Hepatocyte (in vitro differentiated cells): ENCODE results near the gene INCENP. TPM values are rescaled to one million over a fixed set of nuclear protein-coding genes. Genes with fewer than 3 reads are reported as not detected.

Source experiments
- DNase-seq: peaks from one replicate; pipeline ENCODE4 v3.0.0-alpha.2; 2016; ENCODE audit warnings: low spot score
- H2AFZ ChIP-seq: fragments of 200-600 bp; sonication (generic); 2 replicates; pipeline ENCODE4 v1.6.0; 2016; ENCODE audit warnings: antibody characterized with exemption, mild to moderate bottlenecking
- H3K27ac ChIP-seq: fragments of 200-600 bp; sonication (generic); 2 replicates; pipeline ENCODE4 v1.5.1; 2016; ENCODE audit warnings: mild to moderate bottlenecking
- H3K27me3 ChIP-seq: fragments of 200-600 bp; sonication (generic); 2 replicates; pipeline ENCODE4 v1.6.1; 2016
- H3K36me3 ChIP-seq: fragments of 200-600 bp; sonication (generic); replicated peaks from 2 replicates; pipeline ENCODE4 v1.5.1; 2016; ENCODE audit warnings: low read depth; ENCODE audit not compliant: insufficient read depth
- H3K4me1 ChIP-seq: fragments of 200-600 bp; sonication (generic); 2 replicates; pipeline ENCODE4 v1.5.1; 2016; ENCODE audit warnings: mild to moderate bottlenecking, moderate library complexity; ENCODE audit not compliant: insufficient read depth
- H3K4me2 ChIP-seq: fragments of 200-600 bp; sonication (generic); 2 replicates; pipeline ENCODE4 v1.6.0; 2016
- H3K4me3 ChIP-seq: fragments of 200-600 bp; sonication (generic); 2 replicates; pipeline ENCODE4 v1.5.1; 2016; ENCODE audit warnings: mild to moderate bottlenecking
- H3K79me2 ChIP-seq: fragments of 200-600 bp; sonication (generic); 2 replicates; pipeline ENCODE4 v1.6.0; 2017; ENCODE audit warnings: mild to moderate bottlenecking
- H3K9me2 ChIP-seq: fragments of 200-600 bp; sonication (generic); replicated peaks from 2 replicates; pipeline ENCODE4 v1.6.0; 2017; ENCODE audit warnings: mild to moderate bottlenecking; ENCODE audit not compliant: insufficient read depth
- H3K9me3 ChIP-seq: fragments of 200-600 bp; sonication (generic); 2 replicates; pipeline ENCODE4 v1.5.1; 2016; ENCODE audit warnings: low read depth, mild to moderate bottlenecking
- H4K20me1 ChIP-seq: fragments of 200-600 bp; sonication (generic); 2 replicates; pipeline ENCODE4 v1.6.0; 2016; ENCODE audit warnings: mild to moderate bottlenecking; ENCODE audit not compliant: insufficient read depth, poor library complexity, severe bottlenecking
- EZH2 ChIP-seq: fragments of 200-600 bp; sonication (generic); IDR thresholded peaks from 2 replicates; pipeline ENCODE4 v1.6.1; 2016; ENCODE audit warnings: antibody characterized with exemption, mild to moderate bottlenecking, borderline replicate concordance
- EZH2phosphoT487 ChIP-seq: fragments of 200-600 bp; sonication (generic); IDR thresholded peaks from one replicate; pipeline ENCODE4 v1.6.1; 2018; ENCODE audit warnings: antibody characterized with exemption, mild to moderate bottlenecking, low read depth, moderate library complexity; ENCODE audit not compliant: unreplicated experiment, severe bottlenecking
- WGBS: methylation state at CpG from one replicate; pipeline ENCODE4 v1.1.6; 2016; ENCODE audit warnings: low lambda C conversion rate; ENCODE audit errors: missing lambda C conversion rate; 5-methylcytosine and 5-hydroxymethylcytosine counted together
- polyA plus RNA-seq: library from polyadenylated mRNA; unstranded; fragments of >200 nt; fragmentation: Nextera tagmentation; extraction: Ambion mirVana; gene quantifications from 2 replicates; pipeline ENCODE4 v1.2.1, GENCODE V29; 2016
- total RNA-seq: library from RNA; depleted of rRNA; stranded (reverse); fragments of >200 nt; gene quantifications from 2 replicates; pipeline ENCODE4 v1.2.3, GENCODE V29; 2014
- TF ChIP-seq, protein P1 (sequence below): fragments of 200-600 bp; sonication (generic); IDR thresholded peaks from 2 replicates; pipeline ENCODE4 v1.5.1; 2016; ENCODE audit warnings: antibody characterized with exemption, mild to moderate bottlenecking; ENCODE audit not compliant: poor library complexity

Gene INCENP
- total and polyA plus RNA-seq, 2 experiments from 2014 or later = 2.2 to 12.8 TPM

DNA sequence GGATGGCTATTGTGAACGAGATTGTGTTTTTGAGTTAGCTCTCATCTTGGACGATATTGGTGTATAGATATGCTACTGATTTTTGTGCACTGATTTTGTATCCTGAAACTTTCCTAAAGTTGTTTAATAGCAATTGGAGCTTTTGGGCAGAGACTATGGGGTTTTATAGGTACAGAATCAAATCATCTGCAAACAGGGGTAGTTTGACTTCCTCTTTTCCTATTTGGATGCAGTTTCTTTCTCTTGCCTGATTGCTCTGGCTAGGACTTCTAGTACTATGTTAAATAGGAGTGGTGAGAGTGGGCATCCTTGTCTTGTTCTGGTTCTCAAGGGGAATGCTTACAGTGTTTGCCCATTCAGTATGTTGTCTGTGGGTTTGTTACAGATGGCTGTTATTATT is 57.3 kb downstream of the INCENP start:
- Histone ChIP-seq H3K9me2 (no peaks in the 10 kb centered on the region), H3K4me1 (no peaks in the 10 kb centered on the region), H3K79me2 (no peaks in the 10 kb centered on the region), H3K4me2 (no peak overlapping the region), H3K36me3 (no peaks in the 10 kb centered on the region), H2AFZ (no peak overlapping the region), H4K20me1 (no peaks in the 10 kb centered on the region), H3K4me3 (no peak overlapping the region), H3K9me3 (no peaks in the 10 kb centered on the region), H3K27ac (no peak overlapping the region), H3K27me3 (no peaks in the 10 kb centered on the region)
- no peak for DNase-seq
- 90% methylated on average over 2 of the region's 2 CpGs for WGBS
- TF ChIP-seq, protein P1, sequence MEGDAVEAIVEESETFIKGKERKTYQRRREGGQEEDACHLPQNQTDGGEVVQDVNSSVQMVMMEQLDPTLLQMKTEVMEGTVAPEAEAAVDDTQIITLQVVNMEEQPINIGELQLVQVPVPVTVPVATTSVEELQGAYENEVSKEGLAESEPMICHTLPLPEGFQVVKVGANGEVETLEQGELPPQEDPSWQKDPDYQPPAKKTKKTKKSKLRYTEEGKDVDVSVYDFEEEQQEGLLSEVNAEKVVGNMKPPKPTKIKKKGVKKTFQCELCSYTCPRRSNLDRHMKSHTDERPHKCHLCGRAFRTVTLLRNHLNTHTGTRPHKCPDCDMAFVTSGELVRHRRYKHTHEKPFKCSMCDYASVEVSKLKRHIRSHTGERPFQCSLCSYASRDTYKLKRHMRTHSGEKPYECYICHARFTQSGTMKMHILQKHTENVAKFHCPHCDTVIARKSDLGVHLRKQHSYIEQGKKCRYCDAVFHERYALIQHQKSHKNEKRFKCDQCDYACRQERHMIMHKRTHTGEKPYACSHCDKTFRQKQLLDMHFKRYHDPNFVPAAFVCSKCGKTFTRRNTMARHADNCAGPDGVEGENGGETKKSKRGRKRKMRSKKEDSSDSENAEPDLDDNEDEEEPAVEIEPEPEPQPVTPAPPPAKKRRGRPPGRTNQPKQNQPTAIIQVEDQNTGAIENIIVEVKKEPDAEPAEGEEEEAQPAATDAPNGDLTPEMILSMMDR = no peak
- TF ChIP-seq EZH2phosphoT487 (no peak), EZH2 (no peak)

DNA sequence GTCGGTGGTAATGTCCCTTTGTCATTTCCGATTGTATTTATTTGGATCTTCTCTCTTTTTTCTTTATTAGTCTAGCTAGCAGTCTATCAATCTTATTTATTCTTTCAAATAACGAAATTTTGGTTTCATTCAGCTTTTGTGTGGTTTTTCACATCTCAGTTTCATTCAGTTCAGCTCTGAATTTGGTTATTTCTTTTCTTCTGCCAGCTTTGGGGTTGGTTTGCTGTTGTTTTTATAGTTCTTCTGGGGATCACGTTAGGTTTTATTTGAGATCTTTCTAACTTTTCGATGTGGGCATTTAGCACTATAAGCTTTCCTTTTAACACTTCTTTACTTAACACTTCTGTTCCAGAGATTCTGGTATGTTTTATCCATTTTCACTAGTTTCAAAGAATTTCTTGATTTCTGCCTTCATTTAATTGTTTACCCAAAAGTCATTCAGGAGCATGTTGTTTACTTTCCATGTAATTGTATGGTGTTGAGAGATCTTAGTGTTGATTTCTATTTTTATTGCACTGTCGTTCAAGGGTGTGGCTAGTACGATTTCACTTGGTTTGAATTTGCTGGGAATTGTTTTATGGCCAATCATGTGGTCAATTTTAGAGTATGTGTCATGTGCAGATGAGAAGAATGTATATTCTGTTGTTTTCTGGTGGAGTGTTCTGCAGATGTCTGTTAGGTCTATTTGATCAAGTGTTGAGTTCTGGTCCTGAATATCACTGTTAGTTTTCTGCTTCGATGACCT is 58.5 kb downstream of the INCENP start:
- Histone ChIP-seq H3K79me2 (no peaks in the 10 kb centered on the region), H3K27ac (no peak overlapping the region), H3K4me1 (no peaks in the 10 kb centered on the region), H3K9me3 (no peaks in the 10 kb centered on the region), H3K36me3 (no peaks in the 10 kb centered on the region), H3K4me2 (no peak overlapping the region), H3K9me2 (no peaks in the 10 kb centered on the region), H4K20me1 (no peaks in the 10 kb centered on the region), H3K4me3 (no peak overlapping the region), H2AFZ (no peak overlapping the region), H3K27me3 (no peaks in the 10 kb centered on the region)
- TF ChIP-seq EZH2phosphoT487 (no peak), EZH2 (no peak)
- TF ChIP-seq, protein P1 = no peak
- no peak for DNase-seq
- 69% methylated on average over 8 of the region's 8 CpGs for WGBS

DNA sequence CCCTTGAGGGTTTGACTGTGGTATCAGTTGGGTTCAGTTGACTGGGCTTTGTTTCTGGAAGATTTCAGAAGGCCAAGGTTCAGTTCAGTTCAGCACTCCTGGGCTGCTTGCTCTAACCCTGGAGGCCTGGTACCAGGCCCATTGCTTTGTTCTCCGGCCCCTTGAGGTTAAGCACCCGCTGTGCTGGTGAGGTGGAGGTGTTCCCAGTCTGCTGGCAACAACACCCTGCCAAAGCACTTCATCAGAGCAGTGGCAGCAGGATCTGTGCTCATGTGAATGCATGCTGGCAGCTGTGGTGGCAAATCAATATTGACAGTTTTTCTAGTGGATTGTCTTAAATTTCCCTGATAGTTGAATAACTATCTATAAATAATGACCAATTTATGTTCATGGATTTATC is 62.4 kb downstream of the INCENP start:
- Histone ChIP-seq H3K4me2 (no peak overlapping the region), H2AFZ (no peak overlapping the region), H3K36me3 (no peaks in the 10 kb centered on the region), H3K9me2 (no peaks in the 10 kb centered on the region), H3K4me1 (no peaks in the 10 kb centered on the region), H3K79me2 (no peaks in the 10 kb centered on the region), H4K20me1 (no peaks in the 10 kb centered on the region), H3K4me3 (no peak overlapping the region), H3K9me3 (no peaks in the 10 kb centered on the region), H3K27me3 (peaks cover 8% of the 10 kb centered on the region), H3K27ac (no peak overlapping the region)
- no peak for DNase-seq
- no peak for TF ChIP-seq EZH2phosphoT487
- TF ChIP-seq, protein P1 = no peak
- WGBS = 79% methylated on average over 2 of the region's 2 CpGs
